NCI-H1694 (cell line): Measurements from ENCODE around the gene DNAJC5.

Source experiments
- DNase-seq: peaks from one replicate; lab custom pipeline; 2025; lab: John Stamatoyannopoulos, UW

The DNAJC5 gene

DNA sequence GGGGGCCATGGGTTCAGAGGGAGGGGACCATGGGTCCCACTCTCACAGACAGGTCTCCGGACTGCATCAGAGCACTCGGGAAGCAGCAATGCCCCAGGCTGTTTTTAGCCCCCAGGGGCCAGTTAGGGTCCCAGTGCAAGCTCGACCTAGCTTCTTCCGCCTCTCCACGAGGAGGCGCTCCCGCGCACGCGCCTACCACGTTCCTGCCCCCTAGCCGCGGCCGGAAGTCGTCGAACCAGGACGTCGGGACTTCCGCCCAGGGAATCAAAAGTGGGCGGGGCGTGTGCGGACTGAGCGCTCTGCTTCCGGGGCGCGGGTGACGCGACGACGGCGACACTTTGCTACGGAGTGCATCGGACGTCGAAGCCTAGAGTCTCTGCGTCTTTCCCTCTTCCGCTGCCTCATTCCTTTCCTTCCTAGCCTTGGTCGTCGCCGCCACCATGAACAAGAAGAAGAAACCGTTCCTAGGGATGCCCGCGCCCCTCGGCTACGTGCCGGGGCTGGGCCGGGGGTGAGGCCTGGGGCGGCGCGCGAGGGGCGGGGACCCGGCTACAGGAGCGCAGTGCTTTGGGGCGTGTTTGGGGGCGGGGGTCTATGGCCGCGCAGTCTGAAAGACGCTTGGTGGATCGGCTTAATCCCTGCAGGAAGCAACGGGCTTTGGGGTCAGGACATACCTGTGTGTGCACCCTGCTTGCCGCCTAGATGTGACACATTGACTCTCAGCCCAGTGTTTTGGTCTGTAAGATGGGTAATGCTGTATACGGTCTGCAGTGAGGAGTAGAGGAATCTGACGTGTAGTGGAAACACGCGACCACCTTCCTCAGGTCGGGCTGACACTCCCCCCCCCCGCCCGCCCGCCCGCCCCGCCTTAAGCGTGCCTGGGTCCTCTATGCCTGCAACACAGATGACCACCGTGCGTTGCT is 86.1 kb downstream of the DNAJC5 start, which contains the start of gene PRPF6:
TSS of gene PRPF6 (plus strand) at position 327 of the 923 bp plus-strand sequence. CDS start at position 441, 114 bp downstream.
- peak; percentile 88 for DNase-seq

- no peak for DNase-seq
Measured at GRCh38 chr20:63982937-63983336, 88.0 kb downstream of the DNAJC5 start.
